ENCODE results near the gene GEMIN2. TPM values are rescaled to one million over a fixed set of nuclear protein-coding genes. Genes with fewer than 3 reads are reported as not detected.
"Not testable (repeated sequence)": the region's sequence is repeated elsewhere in the genome, so short reads cannot be mapped to it uniquely, and the experiment has no call there.

Gene GEMIN2
- total RNA-seq, 1 donor from 2014 or later: 19.7 TPM

GRCh38 chr14:39145266-39145966 lies 31.3 kb downstream of the GEMIN2 start:
- TF ChIP-seq CTCF (IDR thresholded peaks at IDR 0.05; ENCODE audit: insufficient read depth, low read length, poor library complexity, severe bottlenecking): no peak
- H3K27me3 ChIP-seq (ENCODE audit: control insufficient read depth, insufficient read depth, low read length): no peaks in the 10 kb centered on the region
- DNase-seq (ENCODE audit: low read depth): no peak
- H3K4me3 ChIP-seq (ENCODE audit: low read depth, low read length): no peak overlapping the region
- H3K36me3 ChIP-seq (ENCODE audit: control insufficient read depth, insufficient read depth, low read length): no peaks in the 10 kb centered on the region

DNA sequence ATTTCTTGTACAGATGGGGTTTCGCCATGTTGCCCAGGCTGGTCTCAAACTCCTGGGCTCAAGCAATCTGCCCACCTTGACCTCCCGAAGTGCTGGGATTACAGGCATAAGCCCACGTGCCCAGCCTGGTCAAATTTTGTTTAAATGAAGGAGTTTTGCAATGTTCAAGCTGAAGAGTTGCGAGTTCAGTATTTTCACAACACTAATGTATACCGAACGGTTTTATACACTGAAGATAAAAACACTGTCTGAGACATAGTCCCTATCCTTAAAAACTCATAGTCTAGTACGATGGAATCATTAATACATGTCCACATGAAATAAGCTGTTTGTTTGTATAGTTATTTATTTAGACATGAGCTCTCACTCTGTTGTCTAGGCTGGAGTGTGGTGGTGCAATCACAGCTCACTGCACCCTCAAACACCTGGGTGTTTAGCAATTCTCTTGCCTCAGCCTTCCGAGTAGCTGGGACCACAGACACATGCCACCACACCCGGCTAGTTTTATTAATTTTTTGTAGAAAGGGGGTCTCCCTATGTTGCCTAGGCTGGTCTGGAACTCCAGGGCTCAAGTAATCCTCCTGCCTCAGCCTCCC lies 40.6 kb downstream of the GEMIN2 start:
- no peak for TF ChIP-seq CTCF (IDR thresholded peaks at IDR 0.05; ENCODE audit: insufficient read depth, low read length, poor library complexity, severe bottlenecking)
- no peaks in the 10 kb centered on the region for H3K27me3 ChIP-seq (ENCODE audit: control insufficient read depth, insufficient read depth, low read length)
- H3K4me3 ChIP-seq (ENCODE audit: low read depth, low read length): no peak overlapping the region
- DNase-seq (ENCODE audit: low read depth): no peak
- peaks cover 3% of the 10 kb centered on the region for H3K36me3 ChIP-seq (ENCODE audit: control insufficient read depth, insufficient read depth, low read length)

GRCh38 chr14:39157491-39157890 lies 43.4 kb downstream of the GEMIN2 start:
- no peaks in the 10 kb centered on the region for H3K27me3 ChIP-seq (ENCODE audit: control insufficient read depth, insufficient read depth, low read length)
- TF ChIP-seq CTCF (IDR thresholded peaks at IDR 0.05; ENCODE audit: insufficient read depth, low read length, poor library complexity, severe bottlenecking): no peak
- H3K36me3 ChIP-seq (ENCODE audit: control insufficient read depth, insufficient read depth, low read length): peaks cover 3% of the 10 kb centered on the region
- no peak overlapping the region for H3K4me3 ChIP-seq (ENCODE audit: low read depth, low read length)
- DNase-seq (ENCODE audit: low read depth): no peak

- no peak for DNase-seq (ENCODE audit: low read depth)
Observed at GRCh38 chr14:39158222-39158858, 44.2 kb downstream of the GEMIN2 start.

DNA sequence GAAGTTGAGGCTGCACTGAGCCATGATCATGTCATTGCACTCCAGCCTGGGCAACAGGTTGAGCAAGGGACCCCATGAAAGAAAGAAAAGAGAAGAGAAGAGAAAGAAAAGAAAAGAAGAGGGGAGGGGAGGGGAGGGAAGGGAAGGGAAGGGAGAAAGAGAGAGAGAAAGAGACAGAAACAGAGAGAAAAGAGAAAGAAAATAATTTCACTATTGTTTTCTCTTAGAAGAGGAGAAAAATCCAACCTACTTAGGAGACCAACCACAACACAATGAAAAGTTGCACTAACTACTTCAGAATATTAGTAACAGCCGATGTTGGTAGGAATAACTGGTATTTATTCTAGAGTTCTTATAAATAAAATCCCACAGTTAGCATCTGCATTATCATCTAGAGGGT lies 46.4 kb downstream of the GEMIN2 start:
- Histone ChIP-seq H3K27me3 (ENCODE audit: control insufficient read depth, insufficient read depth, low read length) (no peaks in the 10 kb centered on the region), H3K4me3 (ENCODE audit: low read depth, low read length) (no peak overlapping the region), H3K36me3 (ENCODE audit: control insufficient read depth, insufficient read depth, low read length) (peaks cover 2% of the 10 kb centered on the region)
- no peak for TF ChIP-seq CTCF (IDR thresholded peaks at IDR 0.05; ENCODE audit: insufficient read depth, low read length, poor library complexity, severe bottlenecking)
- no peak for DNase-seq (ENCODE audit: low read depth)

More at GRCh38 chr14:39158222-39158858, 44.2 kb downstream of the GEMIN2 start:
- peaks cover 3% of the 10 kb centered on the region for H3K36me3 ChIP-seq (ENCODE audit: control insufficient read depth, insufficient read depth, low read length)
- H3K4me3 ChIP-seq (ENCODE audit: low read depth, low read length): no peak overlapping the region
- no peaks in the 10 kb centered on the region for H3K27me3 ChIP-seq (ENCODE audit: control insufficient read depth, insufficient read depth, low read length)
- TF ChIP-seq CTCF (IDR thresholded peaks at IDR 0.05; ENCODE audit: insufficient read depth, low read length, poor library complexity, severe bottlenecking): no peak

GRCh38 chr14:39167797-39168320 lies 53.7 kb downstream of the GEMIN2 start:
- H3K36me3 ChIP-seq (ENCODE audit: control insufficient read depth, insufficient read depth, low read length): not testable (repeated sequence)

More at GRCh38 chr14:39167797-39168320, 53.7 kb downstream of the GEMIN2 start:
- not testable (repeated sequence) for H3K27me3 ChIP-seq (ENCODE audit: control insufficient read depth, insufficient read depth, low read length); DNase-seq (ENCODE audit: low read depth); H3K4me3 ChIP-seq (ENCODE audit: low read depth, low read length)
